H9 (cell line): Measurements from ENCODE around the gene EPHA4. TPM values are rescaled to one million over a fixed set of nuclear protein-coding genes. Genes with fewer than 3 reads are reported as not detected.

Experiments
- DNase-seq: peaks from one replicate; pipeline ENCODE4 v3.0.0-alpha.2; 2017
- H2AFZ ChIP-seq: one replicate; pipeline ENCODE4 v1.6.1; 2013; ENCODE audit warnings: mild to moderate bottlenecking, low read length, control low read depth, moderate library complexity
- H2AK5ac ChIP-seq: 2 replicates; pipeline ENCODE4 v1.6.1; 2013; ENCODE audit warnings: low read length, control low read depth, mixed read lengths; ENCODE audit not compliant: insufficient read length
- H2BK120ac ChIP-seq: one replicate; pipeline ENCODE4 v1.6.1; 2013; ENCODE audit warnings: low read depth, mild to moderate bottlenecking, low read length, control low read depth, inconsistent platforms; ENCODE audit not compliant: poor library complexity, severe bottlenecking
- H2BK12ac ChIP-seq: 2 replicates; pipeline ENCODE4 v1.6.1; 2013; ENCODE audit warnings: low read length, control low read depth, mixed read lengths, low read depth; ENCODE audit not compliant: insufficient read length
- H2BK15ac ChIP-seq: 2 replicates; pipeline ENCODE4 v1.6.1; 2013; ENCODE audit warnings: low read depth, low read length, control low read depth
- H2BK20ac ChIP-seq: one replicate; pipeline ENCODE4 v1.6.1; 2013; ENCODE audit warnings: low read depth, mild to moderate bottlenecking, low read length, control low read depth, inconsistent platforms; ENCODE audit not compliant: poor library complexity, severe bottlenecking
- H2BK5ac ChIP-seq: 2 replicates; pipeline ENCODE4 v1.6.1; 2013; ENCODE audit warnings: low read length, control low read depth, mixed read lengths; ENCODE audit not compliant: insufficient read length
- H3K14ac ChIP-seq: 2 replicates; pipeline ENCODE4 v1.6.1; 2013; ENCODE audit warnings: low read length, control low read depth; ENCODE audit not compliant: insufficient read depth
- H3K18ac ChIP-seq: 2 replicates; pipeline ENCODE4 v1.6.1; 2013; ENCODE audit warnings: low read depth, mild to moderate bottlenecking, mixed read lengths, low read length, control low read depth; ENCODE audit not compliant: insufficient read length
- H3K23ac ChIP-seq: 2 replicates; pipeline ENCODE4 v1.6.1; 2013; ENCODE audit warnings: low read length, control low read depth, mixed read lengths, low read depth; ENCODE audit not compliant: insufficient read length
- H3K23me2 ChIP-seq: 2 replicates; pipeline ENCODE4 v1.6.1; 2013; ENCODE audit warnings: low read depth, mild to moderate bottlenecking, mixed read lengths, low read length, control low read depth; ENCODE audit not compliant: insufficient read length, poor library complexity, severe bottlenecking
- H3K27ac ChIP-seq: 2 replicates; pipeline ENCODE4 v1.5.1; 2013; ENCODE audit warnings: low read length, control low read depth, mixed read lengths, low read depth; ENCODE audit not compliant: insufficient read length
- H3K27me3 ChIP-seq: 2 replicates; pipeline ENCODE4 v1.6.1; 2013; ENCODE audit warnings: low read length, control low read depth, inconsistent platforms; ENCODE audit not compliant: insufficient read depth
- H3K4ac ChIP-seq: 2 replicates; pipeline ENCODE4 v1.6.1; 2013; ENCODE audit warnings: low read depth, mild to moderate bottlenecking, control low read depth, inconsistent platforms, low read length, moderate library complexity
- H3K4me1 ChIP-seq: 2 replicates; pipeline ENCODE4 v1.6.1; 2013; ENCODE audit warnings: low read length, control low read depth, inconsistent platforms; ENCODE audit not compliant: insufficient read depth
- H3K4me2 ChIP-seq: 2 replicates; pipeline ENCODE4 v1.6.1; 2013; ENCODE audit warnings: low read length, control low read depth, mixed read lengths; ENCODE audit not compliant: insufficient read length, insufficient read depth
- H3K56ac ChIP-seq: 2 replicates; pipeline ENCODE4 v1.6.1; 2013; ENCODE audit warnings: low read depth, mild to moderate bottlenecking, mixed read lengths, low read length, control low read depth; ENCODE audit not compliant: insufficient read length
- H3K79me1 ChIP-seq: 2 replicates; pipeline ENCODE4 v1.6.1; 2013; ENCODE audit warnings: low read depth, mild to moderate bottlenecking, moderate library complexity, low read length, control low read depth, inconsistent platforms; ENCODE audit not compliant: insufficient read depth, poor library complexity, severe bottlenecking
- H3K79me2 ChIP-seq: 2 replicates; pipeline ENCODE4 v1.6.1; 2013; ENCODE audit warnings: low read length, control low read depth, inconsistent platforms; ENCODE audit not compliant: insufficient read depth
- H3K9ac ChIP-seq: 2 replicates; pipeline ENCODE4 v1.6.1; 2013; ENCODE audit warnings: low read length, control low read depth, mixed read lengths; ENCODE audit not compliant: insufficient read length; ENCODE audit errors: extremely low read depth
- H3K9me3 ChIP-seq: one replicate; pipeline ENCODE4 v1.6.1; 2013; ENCODE audit warnings: low read depth, low read length, inconsistent platforms; ENCODE audit not compliant: control insufficient read depth
- H3T11ph ChIP-seq: one replicate; pipeline ENCODE4 v1.6.1; 2013; ENCODE audit warnings: mild to moderate bottlenecking, low read length, control low read depth, inconsistent platforms
- H4K20me1 ChIP-seq: one replicate; pipeline ENCODE4 v1.6.1; 2013; ENCODE audit not compliant: control insufficient read depth, insufficient read length, insufficient read depth
- H4K5ac ChIP-seq: 2 replicates; pipeline ENCODE4 v1.6.1; 2013; ENCODE audit warnings: low read depth, mild to moderate bottlenecking, mixed read lengths, low read length, control low read depth; ENCODE audit not compliant: insufficient read length
- H4K8ac ChIP-seq: replicated peaks from 2 replicates; pipeline ENCODE4 v1.6.1; 2013; ENCODE audit warnings: low read length, control low read depth, mixed read lengths, low read depth; ENCODE audit not compliant: insufficient read length
- H4K91ac ChIP-seq: 2 replicates; pipeline ENCODE4 v1.6.1; 2013; ENCODE audit warnings: low read depth, mild to moderate bottlenecking, moderate library complexity, mixed read lengths, low read length, control low read depth; ENCODE audit not compliant: insufficient read length
- H3K27ac Mint-ChIP-seq, 3 experiments: 2 replicates in 2 of 3; 3 replicates in 1 of 3; pipeline ENCODE4 v1.8.0; 2020 to 2021; ENCODE audit warnings: mixed read lengths in 3 of 3, mild to moderate bottlenecking in 1 of 3, moderate library complexity in 1 of 3
- H3K27me3 Mint-ChIP-seq: 2 replicates; pipeline ENCODE4 v1.8.0; 2021; ENCODE audit warnings: low read depth, mild to moderate bottlenecking, moderate library complexity, mixed read lengths
- H3K36me3 Mint-ChIP-seq, 3 experiments: 2 replicates in 2 of 3; 3 replicates in 1 of 3; pipeline ENCODE4 v1.8.0; 2020 to 2021; ENCODE audit warnings: low read depth in 3 of 3, mixed read lengths in 3 of 3; ENCODE audit not compliant: insufficient read depth in 1 of 3
- H3K4me1 Mint-ChIP-seq, 2 experiments: 2 replicates each; pipeline ENCODE4 v1.8.0; 2020; ENCODE audit warnings: mixed read lengths in 2 of 2
- H3K4me3 Mint-ChIP-seq, 2 experiments: 2 replicates in 1 of 2; 3 replicates in 1 of 2; pipeline ENCODE4 v1.8.0; 2020 to 2021; ENCODE audit warnings: mild to moderate bottlenecking in 2 of 2, mixed read lengths in 2 of 2, moderate library complexity in 1 of 2
- H3K9me3 Mint-ChIP-seq, 2 experiments: 2 replicates in 1 of 2; 3 replicates in 1 of 2; pipeline ENCODE4 v1.8.0; 2020; ENCODE audit warnings: mild to moderate bottlenecking in 2 of 2, mixed read lengths in 2 of 2, moderate library complexity in 1 of 2
- WGBS: extraction: QIAGEN DNeasy Blood & Tissue Kit; methylation state at CpG from one replicate; pipeline ENCODE4 v1.1.7; 2013; ENCODE audit warnings: missing lambda C conversion rate, low lambda C conversion rate, mixed read lengths; ENCODE audit not compliant: insufficient read length; ENCODE audit errors: extremely low coverage; 5-methylcytosine and 5-hydroxymethylcytosine counted together
- total RNA-seq: library from RNA; stranded (reverse); gene quantifications from 2 replicates; pipeline ENCODE4 v1.2.1, GENCODE V29; 2021
- TF ChIP-seq, protein P1 (sequence below): fragments of 200-600 bp; sonication (generic); conservative IDR thresholded peaks from 3 replicates; pipeline ENCODE4 v1.8.0; 2021; ENCODE audit warnings: antibody characterized with exemption, mild to moderate bottlenecking

Gene EPHA4
- total RNA-seq, 1 experiment from 2014 or later, result 25.1 TPM

DNA sequence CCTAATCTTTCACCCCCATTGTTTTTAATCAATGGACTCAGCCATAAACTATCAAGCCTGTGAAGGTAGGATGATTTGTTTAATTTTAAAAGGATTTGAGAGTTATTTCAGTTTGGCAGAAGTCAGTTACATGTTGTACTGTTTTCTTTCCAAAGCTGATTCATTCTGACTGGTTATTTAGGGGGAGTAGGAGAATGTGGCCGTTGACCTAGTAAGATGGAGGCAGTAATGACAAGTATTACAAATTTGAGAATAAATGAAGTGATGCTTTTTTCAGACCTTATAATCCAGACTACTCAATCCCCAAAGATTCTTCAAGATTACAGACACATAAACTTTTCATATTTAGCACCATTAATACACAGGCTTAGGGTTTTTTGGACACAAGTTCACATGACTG is 4.3 kb downstream of the EPHA4 start:
- H2BK5ac ChIP-seq, result no peak overlapping the region
- H2BK120ac ChIP-seq, result no peak overlapping the region
- H2BK12ac ChIP-seq, result no peak overlapping the region
- H4K5ac ChIP-seq, result no peak overlapping the region
- H4K8ac ChIP-seq, result no peak overlapping the region
- no peak for DNase-seq
- Mint-ChIP-seq H3K27me3 (peaks cover 48% of the 10 kb centered on the region), H3K4me3 (no peak overlapping the region), H3K27ac (no peak overlapping the region), H3K36me3 (peaks cover 4 to 27% (median 24%) of the 10 kb centered on the region in 3 experiments; a peak in 5 of 7 replicates), H3K4me1 (peaks cover 35 to 52% of the 10 kb centered on the region in 2 experiments), H3K9me3 (no peaks in the 10 kb centered on the region; a peak in 1 of 5 replicates)
- peaks cover 4% of the 10 kb centered on the region; the same call in 1 of the 2 replicates for H3K4me1 ChIP-seq
- no peak overlapping the region for H3K23ac ChIP-seq
- no peak overlapping the region for H3T11ph ChIP-seq
- H3K23me2 ChIP-seq, result peaks cover 29% of the 10 kb centered on the region
- H2AK5ac ChIP-seq, result no peak overlapping the region
- H3K56ac ChIP-seq, result no peak overlapping the region
- peaks cover 4% of the 10 kb centered on the region for H3K79me1 ChIP-seq
- H3K27ac ChIP-seq, result no peak overlapping the region
- H3K79me2 ChIP-seq, result no peaks in the 10 kb centered on the region
- no peak overlapping the region for H2BK20ac ChIP-seq
- no peak overlapping the region for H3K18ac ChIP-seq
- H3K4me2 ChIP-seq, result no peak overlapping the region
- peaks cover 8% of the 10 kb centered on the region; the same call in 1 of the 2 replicates for H3K27me3 ChIP-seq
- WGBS, result no CpG with 5 or more reads among the region's 1 CpG
- no peak overlapping the region for H3K9ac ChIP-seq
- H2AFZ ChIP-seq, result no peak overlapping the region
- peaks cover 3% of the 10 kb centered on the region for H4K20me1 ChIP-seq
- no peaks in the 10 kb centered on the region for H3K9me3 ChIP-seq
- H3K4ac ChIP-seq, result no peak overlapping the region
- H4K91ac ChIP-seq, result no peak overlapping the region
- H3K14ac ChIP-seq, result no peak overlapping the region
- H2BK15ac ChIP-seq, result no peak overlapping the region
- TF ChIP-seq, protein P1, sequence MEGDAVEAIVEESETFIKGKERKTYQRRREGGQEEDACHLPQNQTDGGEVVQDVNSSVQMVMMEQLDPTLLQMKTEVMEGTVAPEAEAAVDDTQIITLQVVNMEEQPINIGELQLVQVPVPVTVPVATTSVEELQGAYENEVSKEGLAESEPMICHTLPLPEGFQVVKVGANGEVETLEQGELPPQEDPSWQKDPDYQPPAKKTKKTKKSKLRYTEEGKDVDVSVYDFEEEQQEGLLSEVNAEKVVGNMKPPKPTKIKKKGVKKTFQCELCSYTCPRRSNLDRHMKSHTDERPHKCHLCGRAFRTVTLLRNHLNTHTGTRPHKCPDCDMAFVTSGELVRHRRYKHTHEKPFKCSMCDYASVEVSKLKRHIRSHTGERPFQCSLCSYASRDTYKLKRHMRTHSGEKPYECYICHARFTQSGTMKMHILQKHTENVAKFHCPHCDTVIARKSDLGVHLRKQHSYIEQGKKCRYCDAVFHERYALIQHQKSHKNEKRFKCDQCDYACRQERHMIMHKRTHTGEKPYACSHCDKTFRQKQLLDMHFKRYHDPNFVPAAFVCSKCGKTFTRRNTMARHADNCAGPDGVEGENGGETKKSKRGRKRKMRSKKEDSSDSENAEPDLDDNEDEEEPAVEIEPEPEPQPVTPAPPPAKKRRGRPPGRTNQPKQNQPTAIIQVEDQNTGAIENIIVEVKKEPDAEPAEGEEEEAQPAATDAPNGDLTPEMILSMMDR, result no peak
